ENCODE data around the gene KRT33B. TPM values are rescaled to one million over a fixed set of nuclear protein-coding genes. Genes with fewer than 3 reads are reported as not detected.

KRT33B gene
- polyA plus RNA-seq, 1 donor from 2014 or later: not detected

GRCh38 chr17:41413353-41413957 lies 43.8 kb upstream of the KRT33B start:
- Histone ChIP-seq H3K9me2 (ENCODE audit: insufficient read depth, low read length) (no peaks in the 10 kb centered on the region), H3F3A (ENCODE audit: insufficient read depth, low read length, poor library complexity, severe bottlenecking) (no peaks in the 10 kb centered on the region), H3K9ac (ENCODE audit: low read length) (no peak overlapping the region), H2AFZ (ENCODE audit: low read depth, low read length) (no peak overlapping the region), H3K27me3 (ENCODE audit: insufficient read depth, low read depth, low read length) (no peaks in the 10 kb centered on the region), H3K9me3 (ENCODE audit: low read length) (no peaks in the 10 kb centered on the region), H3K79me2 (replicated peaks; ENCODE audit: insufficient read depth, low read length) (no peaks in the 10 kb centered on the region), H3K27ac (ENCODE audit: low read length) (no peak overlapping the region), H3K36me3 (ENCODE audit: insufficient read depth, low read length) (no peaks in the 10 kb centered on the region), H3K4me2 (ENCODE audit: low read length) (no peak overlapping the region), H3K4me3 (ENCODE audit: low read length) (no peak overlapping the region), H4K20me1 (ENCODE audit: insufficient read depth) (no peaks in the 10 kb centered on the region)
- TF ChIP-seq, protein P1, sequence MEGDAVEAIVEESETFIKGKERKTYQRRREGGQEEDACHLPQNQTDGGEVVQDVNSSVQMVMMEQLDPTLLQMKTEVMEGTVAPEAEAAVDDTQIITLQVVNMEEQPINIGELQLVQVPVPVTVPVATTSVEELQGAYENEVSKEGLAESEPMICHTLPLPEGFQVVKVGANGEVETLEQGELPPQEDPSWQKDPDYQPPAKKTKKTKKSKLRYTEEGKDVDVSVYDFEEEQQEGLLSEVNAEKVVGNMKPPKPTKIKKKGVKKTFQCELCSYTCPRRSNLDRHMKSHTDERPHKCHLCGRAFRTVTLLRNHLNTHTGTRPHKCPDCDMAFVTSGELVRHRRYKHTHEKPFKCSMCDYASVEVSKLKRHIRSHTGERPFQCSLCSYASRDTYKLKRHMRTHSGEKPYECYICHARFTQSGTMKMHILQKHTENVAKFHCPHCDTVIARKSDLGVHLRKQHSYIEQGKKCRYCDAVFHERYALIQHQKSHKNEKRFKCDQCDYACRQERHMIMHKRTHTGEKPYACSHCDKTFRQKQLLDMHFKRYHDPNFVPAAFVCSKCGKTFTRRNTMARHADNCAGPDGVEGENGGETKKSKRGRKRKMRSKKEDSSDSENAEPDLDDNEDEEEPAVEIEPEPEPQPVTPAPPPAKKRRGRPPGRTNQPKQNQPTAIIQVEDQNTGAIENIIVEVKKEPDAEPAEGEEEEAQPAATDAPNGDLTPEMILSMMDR (IDR thresholded peaks at IDR 0.05; ENCODE audit: poor library complexity, severe bottlenecking): no peak
- TF ChIP-seq POLR2AphosphoS5 (IDR thresholded peaks at IDR 0.05) (no peak), MXI1 (conservative IDR thresholded peaks at IDR 0.05; ENCODE audit: poor library complexity, severe bottlenecking) (no peak), EP300 (conservative IDR thresholded peaks at IDR 0.05; ENCODE audit: poor library complexity, severe bottlenecking) (no peak), RAD21 (conservative IDR thresholded peaks at IDR 0.05) (no peak), TAF1 (IDR thresholded peaks at IDR 0.05; ENCODE audit: low read depth) (no peak), SMC3 (conservative IDR thresholded peaks at IDR 0.05; ENCODE audit: poor library complexity) (no peak), EZH2 (IDR thresholded peaks at IDR 0.05; ENCODE audit: borderline replicate concordance, insufficient read depth, low read length, poor library complexity, severe bottlenecking) (no peak)
- TF ChIP-seq, protein P2, sequence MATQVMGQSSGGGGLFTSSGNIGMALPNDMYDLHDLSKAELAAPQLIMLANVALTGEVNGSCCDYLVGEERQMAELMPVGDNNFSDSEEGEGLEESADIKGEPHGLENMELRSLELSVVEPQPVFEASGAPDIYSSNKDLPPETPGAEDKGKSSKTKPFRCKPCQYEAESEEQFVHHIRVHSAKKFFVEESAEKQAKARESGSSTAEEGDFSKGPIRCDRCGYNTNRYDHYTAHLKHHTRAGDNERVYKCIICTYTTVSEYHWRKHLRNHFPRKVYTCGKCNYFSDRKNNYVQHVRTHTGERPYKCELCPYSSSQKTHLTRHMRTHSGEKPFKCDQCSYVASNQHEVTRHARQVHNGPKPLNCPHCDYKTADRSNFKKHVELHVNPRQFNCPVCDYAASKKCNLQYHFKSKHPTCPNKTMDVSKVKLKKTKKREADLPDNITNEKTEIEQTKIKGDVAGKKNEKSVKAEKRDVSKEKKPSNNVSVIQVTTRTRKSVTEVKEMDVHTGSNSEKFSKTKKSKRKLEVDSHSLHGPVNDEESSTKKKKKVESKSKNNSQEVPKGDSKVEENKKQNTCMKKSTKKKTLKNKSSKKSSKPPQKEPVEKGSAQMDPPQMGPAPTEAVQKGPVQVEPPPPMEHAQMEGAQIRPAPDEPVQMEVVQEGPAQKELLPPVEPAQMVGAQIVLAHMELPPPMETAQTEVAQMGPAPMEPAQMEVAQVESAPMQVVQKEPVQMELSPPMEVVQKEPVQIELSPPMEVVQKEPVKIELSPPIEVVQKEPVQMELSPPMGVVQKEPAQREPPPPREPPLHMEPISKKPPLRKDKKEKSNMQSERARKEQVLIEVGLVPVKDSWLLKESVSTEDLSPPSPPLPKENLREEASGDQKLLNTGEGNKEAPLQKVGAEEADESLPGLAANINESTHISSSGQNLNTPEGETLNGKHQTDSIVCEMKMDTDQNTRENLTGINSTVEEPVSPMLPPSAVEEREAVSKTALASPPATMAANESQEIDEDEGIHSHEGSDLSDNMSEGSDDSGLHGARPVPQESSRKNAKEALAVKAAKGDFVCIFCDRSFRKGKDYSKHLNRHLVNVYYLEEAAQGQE (IDR thresholded peaks at IDR 0.05; ENCODE audit: borderline replicate concordance): no peak

GRCh38 chr17:41411072-41411840 lies 41.6 kb upstream of the KRT33B start:
- H3K9ac ChIP-seq (ENCODE audit: low read length): no peak overlapping the region
- TF ChIP-seq, protein P2 (IDR thresholded peaks at IDR 0.05; ENCODE audit: borderline replicate concordance): no peak
- no peak for TF ChIP-seq TAF1 (IDR thresholded peaks at IDR 0.05; ENCODE audit: low read depth)
- TF ChIP-seq, protein P1 (IDR thresholded peaks at IDR 0.05; ENCODE audit: poor library complexity, severe bottlenecking): no peak
- TF ChIP-seq POLR2AphosphoS5 (IDR thresholded peaks at IDR 0.05): no peak
- TF ChIP-seq EZH2 (IDR thresholded peaks at IDR 0.05; ENCODE audit: borderline replicate concordance, insufficient read depth, low read length, poor library complexity, severe bottlenecking): no peak
- TF ChIP-seq SMC3 (conservative IDR thresholded peaks at IDR 0.05; ENCODE audit: poor library complexity): no peak

More at GRCh38 chr17:41411072-41411840, 41.6 kb upstream of the KRT33B start:
- Histone ChIP-seq H2AFZ (ENCODE audit: low read depth, low read length) (no peak overlapping the region), H3K79me2 (replicated peaks; ENCODE audit: insufficient read depth, low read length) (no peaks in the 10 kb centered on the region), H3K4me3 (ENCODE audit: low read length) (no peak overlapping the region), H3K36me3 (ENCODE audit: insufficient read depth, low read length) (no peaks in the 10 kb centered on the region), H4K20me1 (ENCODE audit: insufficient read depth) (no peaks in the 10 kb centered on the region), H3K27ac (ENCODE audit: low read length) (no peak overlapping the region), H3K9me2 (ENCODE audit: insufficient read depth, low read length) (no peaks in the 10 kb centered on the region), H3K9me3 (ENCODE audit: low read length) (no peaks in the 10 kb centered on the region), H3K4me2 (ENCODE audit: low read length) (no peak overlapping the region), H3F3A (ENCODE audit: insufficient read depth, low read length, poor library complexity, severe bottlenecking) (no peaks in the 10 kb centered on the region), H3K27me3 (ENCODE audit: insufficient read depth, low read depth, low read length) (no peaks in the 10 kb centered on the region)
